GM21737 (cell line): ENCODE data around the gene ADCYAP1.

Experiments
- ATAC-seq: cut with Tn5 transposase; IDR thresholded peaks from one replicate; pipeline ENCODE4 v1.9.1; 2021; ENCODE audit warnings: mild to moderate bottlenecking, moderate library complexity; ENCODE audit not compliant: unreplicated experiment

ADCYAP1 gene

DNA sequence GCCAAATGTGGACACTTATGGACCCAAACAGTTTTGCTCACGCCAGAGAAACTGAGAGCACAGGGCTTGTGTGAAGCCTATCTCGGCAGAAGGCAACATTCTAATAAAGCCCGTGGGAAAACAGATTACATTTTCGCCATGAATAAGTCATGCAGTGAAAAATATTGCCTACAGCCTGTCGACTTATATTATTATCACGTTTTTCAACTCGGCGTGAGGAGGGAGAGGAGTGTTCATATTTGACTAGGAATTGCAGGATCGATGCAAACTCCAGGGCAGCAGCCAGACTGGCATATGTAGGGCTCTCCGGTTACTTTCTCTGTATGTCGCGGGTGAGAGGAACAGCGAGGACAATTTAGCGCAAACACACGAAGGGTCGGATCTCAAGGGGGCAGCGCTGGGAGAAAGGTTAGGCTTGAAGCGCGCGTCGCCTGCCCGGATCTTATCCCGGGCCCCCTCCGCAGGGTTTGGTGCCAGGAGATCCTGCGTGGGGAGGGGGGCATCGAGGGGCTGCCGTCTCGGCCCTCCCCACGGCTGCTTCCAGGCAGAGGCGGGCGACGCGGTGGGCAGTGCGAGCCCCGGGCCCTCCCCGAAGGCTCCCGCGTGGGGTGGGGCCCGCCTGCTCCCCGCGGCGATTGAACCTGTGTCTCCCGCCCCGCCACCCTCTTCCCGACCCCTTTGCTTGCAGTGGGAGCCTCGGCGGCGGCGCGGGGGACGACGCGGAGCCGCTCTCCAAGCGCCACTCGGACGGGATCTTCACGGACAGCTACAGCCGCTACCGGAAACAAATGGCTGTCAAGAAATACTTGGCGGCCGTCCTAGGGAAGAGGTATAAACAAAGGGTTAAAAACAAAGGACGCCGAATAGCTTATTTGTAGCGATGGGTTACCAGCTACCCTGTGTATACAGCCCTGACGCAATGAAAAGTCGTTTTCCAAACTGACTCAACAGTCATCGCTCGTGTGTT lies 4.4 kb downstream of the ADCYAP1 start:
- no peak for ATAC-seq

- no peak for ATAC-seq
Measured at GRCh38 chr18:910247-910646, 5.6 kb downstream of the ADCYAP1 start.

GRCh38 chr18:911025-911424 lies 6.4 kb downstream of the ADCYAP1 start:
- ATAC-seq = no peak

DNA sequence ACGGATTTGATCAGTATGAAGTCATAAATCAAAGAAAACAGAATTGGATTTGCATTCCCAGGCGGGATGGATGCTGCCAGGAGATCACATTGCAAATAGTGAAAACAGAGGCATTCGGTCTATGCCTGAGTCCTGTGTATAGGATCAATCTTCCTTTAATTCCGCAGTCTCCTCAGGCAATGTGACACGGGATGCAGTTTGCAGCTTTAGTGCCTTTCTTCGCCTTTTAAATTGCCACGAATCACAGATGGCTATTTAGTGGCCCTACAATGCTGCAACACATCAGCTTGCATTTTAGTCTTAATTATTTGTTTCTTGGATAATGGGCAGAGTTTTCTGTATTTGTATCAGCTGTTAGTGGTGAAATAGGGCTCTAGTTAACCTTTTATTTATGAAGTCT lies 6.8 kb downstream of the ADCYAP1 start:
- no peak for ATAC-seq

DNA sequence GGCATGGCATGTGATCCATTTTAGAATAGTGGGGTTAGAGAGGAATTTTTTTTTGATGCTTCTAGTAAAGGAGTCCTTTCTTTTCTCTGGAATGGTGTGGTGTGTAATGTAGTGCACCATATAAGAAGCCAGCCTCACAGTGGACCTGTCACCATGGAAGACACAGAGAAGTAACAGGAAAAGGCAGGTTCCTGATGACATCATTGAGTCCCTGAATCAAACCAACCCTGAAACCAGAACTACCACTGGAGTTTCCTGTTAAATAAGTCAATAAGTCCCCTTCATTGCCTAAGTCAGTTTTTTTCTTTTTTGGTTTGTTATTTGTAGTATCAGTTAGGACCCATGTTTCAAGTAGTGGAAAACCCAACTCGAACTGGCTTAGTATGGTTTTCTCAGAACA lies 11.9 kb downstream of the ADCYAP1 start:
- ATAC-seq = no peak

GRCh38 chr18:919078-919477 lies 14.4 kb downstream of the ADCYAP1 start:
- no peak for ATAC-seq

DNA sequence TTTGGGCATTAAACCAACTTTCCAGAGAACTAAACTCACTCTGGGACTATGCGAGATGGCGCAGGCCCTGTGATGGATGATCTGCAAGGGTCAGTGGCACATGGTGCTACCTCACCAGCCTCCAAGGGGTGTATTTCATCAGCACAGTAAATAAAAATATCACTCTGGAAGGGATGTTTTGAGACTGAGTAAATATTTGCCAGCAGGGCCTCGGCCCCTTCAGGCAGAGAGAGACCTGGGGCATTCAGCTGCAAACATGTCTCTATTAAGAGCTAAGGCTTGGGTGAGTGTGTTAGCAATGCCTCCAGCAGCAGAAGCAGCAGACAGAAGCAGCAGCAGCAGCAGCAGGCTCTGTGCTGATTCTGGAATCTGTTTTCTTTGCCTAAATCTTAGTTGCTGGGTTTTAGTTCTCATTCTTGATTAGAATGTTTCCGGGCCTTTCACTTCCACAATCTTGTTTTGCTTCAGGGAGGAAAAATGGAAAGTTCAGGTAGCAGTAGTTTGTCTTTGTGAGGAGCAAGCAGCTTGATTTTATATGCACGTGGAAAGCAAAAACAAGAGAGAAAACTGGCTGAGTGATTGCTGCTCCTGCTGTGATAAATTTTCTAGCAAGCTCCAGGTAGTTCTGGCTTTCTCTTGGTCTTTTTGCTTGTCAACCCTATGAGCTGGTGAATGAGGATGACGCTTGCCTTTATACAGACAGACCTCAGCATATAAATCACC lies 18.6 kb downstream of the ADCYAP1 start:
- ATAC-seq = no peak

GRCh38 chr18:924987-925386 lies 20.3 kb downstream of the ADCYAP1 start:
- no peak for ATAC-seq

GRCh38 chr18:926946-927345 lies 22.3 kb downstream of the ADCYAP1 start:
- no peak for ATAC-seq

- no peak for ATAC-seq
Measured at GRCh38 chr18:933082-933481, 28.4 kb downstream of the ADCYAP1 start.

- no peak for ATAC-seq
Measured at GRCh38 chr18:934518-935133, 30.0 kb downstream of the ADCYAP1 start.

- ATAC-seq = no peak
Measured at GRCh38 chr18:936941-937340, 32.3 kb downstream of the ADCYAP1 start.

DNA sequence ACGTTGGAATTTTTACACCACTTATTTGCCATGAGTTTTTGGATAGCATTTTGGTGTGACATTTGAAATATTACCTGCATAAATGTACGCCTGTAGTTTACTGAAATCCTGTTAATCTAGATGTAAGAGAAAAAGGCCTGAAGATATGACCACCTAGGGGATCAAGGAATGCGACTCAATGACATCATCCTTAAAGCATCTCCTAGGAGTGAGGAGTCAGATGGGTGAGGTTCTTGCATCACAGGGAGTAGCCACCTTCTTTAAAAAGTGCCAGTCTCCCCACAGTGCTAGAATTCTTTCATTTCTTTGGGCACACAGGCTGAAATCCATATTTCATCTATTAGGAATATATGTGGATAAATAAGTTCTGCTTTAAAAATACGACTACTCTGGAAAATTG lies 34.5 kb downstream of the ADCYAP1 start:
- ATAC-seq = no peak

DNA sequence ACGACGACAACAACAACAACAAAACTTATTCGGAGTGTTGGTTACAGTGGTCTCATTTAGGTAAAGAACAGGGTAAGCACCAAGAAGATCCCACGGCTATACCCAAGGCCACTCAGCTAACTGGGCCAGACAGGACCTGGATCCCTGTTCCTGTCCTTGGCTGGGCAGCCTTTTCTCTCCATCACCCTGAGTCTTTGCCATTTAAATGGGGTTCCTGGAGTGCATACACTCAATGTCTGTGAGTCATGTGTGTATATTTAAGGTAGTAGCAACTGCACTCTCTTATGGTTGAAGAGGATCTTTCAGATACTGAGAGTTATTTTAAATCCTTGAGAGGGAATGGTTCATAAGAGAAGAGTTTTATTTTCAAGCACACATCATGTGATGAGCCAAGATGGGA lies 35.3 kb downstream of the ADCYAP1 start:
- ATAC-seq = no peak

DNA sequence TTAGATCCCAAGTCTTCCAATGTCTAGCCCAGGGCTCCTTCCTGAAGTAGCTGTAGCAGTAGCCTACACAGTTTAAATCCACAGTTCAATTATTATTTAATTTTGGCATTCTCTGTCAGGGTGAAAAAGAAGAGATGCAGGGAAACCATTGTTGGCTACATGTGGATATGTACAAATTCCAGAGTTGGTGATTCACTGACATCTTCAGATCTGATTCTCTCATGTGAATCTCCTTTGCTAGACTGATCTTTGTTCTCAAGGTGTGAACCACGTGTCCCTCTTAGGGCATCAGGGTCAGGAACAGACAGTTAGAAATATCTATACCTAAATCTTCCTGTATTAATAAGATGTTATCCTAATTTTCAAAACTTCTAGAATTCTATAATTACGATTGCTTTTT lies 36.7 kb downstream of the ADCYAP1 start:
- ATAC-seq = no peak

DNA sequence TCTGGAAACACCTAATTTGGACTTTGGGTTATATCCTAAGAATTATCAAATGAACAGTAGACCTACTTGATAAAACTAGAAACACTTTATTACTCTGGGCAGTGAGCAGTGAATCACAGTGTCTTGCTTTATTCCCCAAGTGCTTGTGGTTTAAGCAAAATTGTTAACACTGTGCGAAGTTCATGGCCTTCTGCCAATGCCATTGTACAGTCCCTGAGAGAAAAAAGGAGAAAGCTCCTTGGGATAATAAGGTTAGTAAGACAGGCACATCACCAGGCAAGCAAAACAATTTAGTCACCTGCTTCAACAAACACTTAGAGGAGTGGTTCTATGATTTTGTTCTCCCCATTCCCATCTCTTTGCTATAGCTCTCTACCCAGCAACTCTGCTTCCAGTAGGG lies 39.8 kb downstream of the ADCYAP1 start:
- no peak for ATAC-seq

GRCh38 chr18:949724-950631 lies 45.3 kb downstream of the ADCYAP1 start:
- no peak for ATAC-seq

- ATAC-seq = no peak
Measured at GRCh38 chr18:950882-951495, 46.3 kb downstream of the ADCYAP1 start.

GRCh38 chr18:955384-956066 lies 50.9 kb downstream of the ADCYAP1 start:
- ATAC-seq = no peak

- ATAC-seq = no peak
Measured at GRCh38 chr18:957829-958228, 53.2 kb downstream of the ADCYAP1 start.
